HepG2 (cell line): ENCODE measurements around the gene MB. TPM values are rescaled to one million over a fixed set of nuclear protein-coding genes. Genes with fewer than 3 reads are reported as not detected.

Experiments
- GMEB2 ChIP-seq: IDR thresholded peaks from 2 replicates; pipeline ENCODE4 v1.6.1; 2016; ENCODE audit warnings: missing biosample characterization, missing genetic modification reagents, low read depth
- IRF2 ChIP-seq: IDR thresholded peaks from 2 replicates; pipeline ENCODE4 v1.6.1; 2018; ENCODE audit warnings: missing genetic modification reagents, missing compliant biosample characterization
- JARID2 ChIP-seq: sonication (generic); formaldehyde crosslinking; IDR thresholded peaks from 2 replicates; pipeline ENCODE4 v1.8.1; 2023; ENCODE audit warnings: missing genetic modification reagents, inconsistent platforms; ENCODE audit not compliant: insufficient replicate concordance
- KAT8 ChIP-seq: IDR thresholded peaks from 2 replicates; pipeline ENCODE4 v1.6.1; 2016; ENCODE audit warnings: missing genetic modification reagents, missing compliant biosample characterization
- NR3C1 ChIP-seq: sonication (generic); formaldehyde crosslinking; IDR thresholded peaks from 2 replicates; pipeline ENCODE4 v1.4.0; 2020; ENCODE audit warnings: missing genetic modification reagents
- PLRG1 ChIP-seq: fragments of 450-650 bp; conservative IDR thresholded peaks from 2 replicates; pipeline ENCODE4 v1.6.1; 2016
- RAD21 ChIP-seq: fragments of 450-650 bp; formaldehyde crosslinking; IDR thresholded peaks from 2 replicates; pipeline ENCODE4 v1.5.0; 2020; ENCODE audit warnings: mild to moderate bottlenecking
- STAT5B ChIP-seq: sonication (generic); formaldehyde crosslinking; IDR thresholded peaks from 2 replicates; pipeline ENCODE4 v1.4.0; 2020; ENCODE audit warnings: missing genetic modification reagents
- ZBTB3 ChIP-seq: sonication (generic); formaldehyde crosslinking; IDR thresholded peaks from 2 replicates; pipeline ENCODE4 v1.4.0; 2020; ENCODE audit warnings: low read depth, mild to moderate bottlenecking, moderate library complexity, missing genetic modification reagents, borderline replicate concordance
- ZNF33A ChIP-seq: sonication (generic); formaldehyde crosslinking; IDR thresholded peaks from 2 replicates; pipeline ENCODE4 v1.5.1; 2020; ENCODE audit warnings: missing genetic modification reagents, mild to moderate bottlenecking, moderate library complexity, borderline replicate concordance
- ZNF468 ChIP-seq: sonication (generic); formaldehyde crosslinking; IDR thresholded peaks from 2 replicates; pipeline ENCODE4 v1.8.0; 2022; ENCODE audit warnings: mild to moderate bottlenecking, moderate library complexity, missing genetic modification reagents
- ZNF563 ChIP-seq: sonication (generic); formaldehyde crosslinking; IDR thresholded peaks from 2 replicates; pipeline ENCODE4 v1.8.0; 2022; ENCODE audit warnings: mild to moderate bottlenecking, moderate library complexity, missing genetic modification reagents
- ZNF572 ChIP-seq: sonication (generic); formaldehyde crosslinking; IDR thresholded peaks from 2 replicates; pipeline ENCODE4 v1.5.1; 2020; ENCODE audit warnings: mild to moderate bottlenecking, missing genetic modification reagents
- ZNF577 ChIP-seq: sonication (generic); formaldehyde crosslinking; IDR thresholded peaks from 2 replicates; pipeline ENCODE4 v1.4.0; 2020; ENCODE audit warnings: mild to moderate bottlenecking, low read depth, missing genetic modification reagents, borderline replicate concordance
- ZNF766 ChIP-seq: sonication (generic); formaldehyde crosslinking; IDR thresholded peaks from 2 replicates; pipeline ENCODE4 v1.5.0; 2020; ENCODE audit warnings: missing genetic modification reagents, borderline replicate concordance
- ZNF781 ChIP-seq: sonication (generic); formaldehyde crosslinking; IDR thresholded peaks from 2 replicates; pipeline ENCODE4 v1.5.1; 2020; ENCODE audit warnings: borderline replicate concordance, mild to moderate bottlenecking, missing genetic modification reagents; ENCODE audit errors: not compliant biosample characterization
- ZNF839 ChIP-seq: sonication (generic); formaldehyde crosslinking; IDR thresholded peaks from 2 replicates; pipeline ENCODE4 v1.4.0; 2020; ENCODE audit warnings: missing genetic modification reagents, mild to moderate bottlenecking, borderline replicate concordance
- polyA plus RNA-seq, 8 experiments: library from polyadenylated mRNA; depleted of rRNA in 3 of 8; stranded (reverse) in 7 of 8; unstranded in 1 of 8; fragments of >200 nt; fragmentation: Illumina TruSeq in 4 of 8; extraction: Trizol in 4 of 8; gene quantifications; 2 replicates each; pipeline versions ENCODE4 v1.2.1 to v1.2.3, GENCODE V29; 2011 to 2016; ENCODE audit warnings: low read depth in 4 of 8, missing spikeins in 1 of 8, mixed read lengths in 1 of 8; ENCODE audit not compliant: insufficient read depth in 1 of 8
- total RNA-seq, 5 experiments: library from RNA; depleted of rRNA; stranded (reverse); fragments of >200 nt; fragmentation: Illumina TruSeq; extraction: Trizol; gene quantifications; 2 replicates each; pipeline ENCODE4 v1.2.3, GENCODE V29; 2016; ENCODE audit warnings: low read depth in 1 of 5
- TF ChIP-seq, protein P1 (sequence below): sonication (generic); formaldehyde crosslinking; IDR thresholded peaks from 2 replicates; pipeline ENCODE4 v1.5.0; 2020; ENCODE audit warnings: mild to moderate bottlenecking, missing genetic modification reagents, borderline replicate concordance
- TF ChIP-seq, protein P2 (sequence below), 2 experiments: sonication (generic) in 1 of 2; formaldehyde crosslinking in 1 of 2; IDR thresholded peaks; 2 replicates each; pipeline versions ENCODE4 v1.4.0 to v1.6.1; 2018 to 2020; ENCODE audit warnings: missing genetic modification reagents in 2 of 2, borderline replicate concordance in 1 of 2, low read depth in 1 of 2, mild to moderate bottlenecking in 1 of 2, missing biosample characterization in 1 of 2
- TF ChIP-seq, protein P3 (sequence below): sonication (generic); formaldehyde crosslinking; IDR thresholded peaks from 2 replicates; pipeline ENCODE4 v1.5.1; 2020; ENCODE audit warnings: missing genetic modification reagents, mild to moderate bottlenecking, borderline replicate concordance

Gene MB
- total and polyA plus RNA-seq, 2 of the 13 experiments (the other 11 are each of a cell fraction or from before 2014, with no cell fraction given): 0.07 TPM; not detected in 1

- TF ChIP-seq ZNF781 (CRISPR knock-in tag) (no peak), IRF2 (peak; percentile 84), ZNF33A (CRISPR knock-in tag) (no peak), ZNF572 (no peak), NR3C1 (no peak), ZNF766 (no peak), PLRG1 (no peak), ZBTB3 (CRISPR knock-in tag) (no peak), JARID2 (no peak), ZNF563 (CRISPR knock-in tag) (no peak), KAT8 (0 out of 2 replicates have a peak, but pooled peaks have one; percentile 26), ZNF839 (no peak), GMEB2 (CRISPR knock-in tag) (no peak), STAT5B (no peak), ZNF468 (CRISPR knock-in tag) (no peak), RAD21 (CRISPR knock-in tag) (no peak), ZNF577 (CRISPR knock-in tag) (no peak)
- TF ChIP-seq, protein P1, sequence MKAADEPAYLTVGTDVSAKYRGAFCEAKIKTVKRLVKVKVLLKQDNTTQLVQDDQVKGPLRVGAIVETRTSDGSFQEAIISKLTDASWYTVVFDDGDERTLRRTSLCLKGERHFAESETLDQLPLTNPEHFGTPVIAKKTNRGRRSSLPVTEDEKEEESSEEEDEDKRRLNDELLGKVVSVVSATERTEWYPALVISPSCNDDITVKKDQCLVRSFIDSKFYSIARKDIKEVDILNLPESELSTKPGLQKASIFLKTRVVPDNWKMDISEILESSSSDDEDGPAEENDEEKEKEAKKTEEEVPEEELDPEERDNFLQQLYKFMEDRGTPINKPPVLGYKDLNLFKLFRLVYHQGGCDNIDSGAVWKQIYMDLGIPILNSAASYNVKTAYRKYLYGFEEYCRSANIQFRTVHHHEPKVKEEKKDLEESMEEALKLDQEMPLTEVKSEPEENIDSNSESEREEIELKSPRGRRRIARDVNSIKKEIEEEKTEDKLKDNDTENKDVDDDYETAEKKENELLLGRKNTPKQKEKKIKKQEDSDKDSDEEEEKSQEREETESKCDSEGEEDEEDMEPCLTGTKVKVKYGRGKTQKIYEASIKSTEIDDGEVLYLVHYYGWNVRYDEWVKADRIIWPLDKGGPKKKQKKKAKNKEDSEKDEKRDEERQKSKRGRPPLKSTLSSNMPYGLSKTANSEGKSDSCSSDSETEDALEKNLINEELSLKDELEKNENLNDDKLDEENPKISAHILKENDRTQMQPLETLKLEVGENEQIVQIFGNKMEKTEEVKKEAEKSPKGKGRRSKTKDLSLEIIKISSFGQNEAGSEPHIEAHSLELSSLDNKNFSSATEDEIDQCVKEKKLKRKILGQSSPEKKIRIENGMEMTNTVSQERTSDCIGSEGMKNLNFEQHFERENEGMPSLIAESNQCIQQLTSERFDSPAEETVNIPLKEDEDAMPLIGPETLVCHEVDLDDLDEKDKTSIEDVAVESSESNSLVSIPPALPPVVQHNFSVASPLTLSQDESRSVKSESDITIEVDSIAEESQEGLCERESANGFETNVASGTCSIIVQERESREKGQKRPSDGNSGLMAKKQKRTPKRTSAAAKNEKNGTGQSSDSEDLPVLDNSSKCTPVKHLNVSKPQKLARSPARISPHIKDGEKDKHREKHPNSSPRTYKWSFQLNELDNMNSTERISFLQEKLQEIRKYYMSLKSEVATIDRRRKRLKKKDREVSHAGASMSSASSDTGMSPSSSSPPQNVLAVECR (CRISPR knock-in tag): peak; percentile 47; the same call in 1 of the 2 replicates
- TF ChIP-seq, protein P2, sequence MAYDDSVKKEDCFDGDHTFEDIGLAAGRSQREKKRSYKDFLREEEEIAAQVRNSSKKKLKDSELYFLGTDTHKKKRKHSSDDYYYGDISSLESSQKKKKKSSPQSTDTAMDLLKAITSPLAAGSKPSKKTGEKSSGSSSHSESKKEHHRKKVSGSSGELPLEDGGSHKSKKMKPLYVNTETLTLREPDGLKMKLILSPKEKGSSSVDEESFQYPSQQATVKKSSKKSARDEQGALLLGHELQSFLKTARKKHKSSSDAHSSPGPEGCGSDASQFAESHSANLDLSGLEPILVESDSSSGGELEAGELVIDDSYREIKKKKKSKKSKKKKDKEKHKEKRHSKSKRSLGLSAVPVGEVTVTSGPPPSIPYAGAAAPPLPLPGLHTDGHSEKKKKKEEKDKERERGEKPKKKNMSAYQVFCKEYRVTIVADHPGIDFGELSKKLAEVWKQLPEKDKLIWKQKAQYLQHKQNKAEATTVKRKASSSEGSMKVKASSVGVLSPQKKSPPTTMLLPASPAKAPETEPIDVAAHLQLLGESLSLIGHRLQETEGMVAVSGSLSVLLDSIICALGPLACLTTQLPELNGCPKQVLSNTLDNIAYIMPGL (CRISPR knock-in tag; IDR thresholded peaks at IDR 0.05; ENCODE audit: borderline replicate concordance in 1 of 2, low read depth in 1 of 2): no peak
- TF ChIP-seq, protein P3, sequence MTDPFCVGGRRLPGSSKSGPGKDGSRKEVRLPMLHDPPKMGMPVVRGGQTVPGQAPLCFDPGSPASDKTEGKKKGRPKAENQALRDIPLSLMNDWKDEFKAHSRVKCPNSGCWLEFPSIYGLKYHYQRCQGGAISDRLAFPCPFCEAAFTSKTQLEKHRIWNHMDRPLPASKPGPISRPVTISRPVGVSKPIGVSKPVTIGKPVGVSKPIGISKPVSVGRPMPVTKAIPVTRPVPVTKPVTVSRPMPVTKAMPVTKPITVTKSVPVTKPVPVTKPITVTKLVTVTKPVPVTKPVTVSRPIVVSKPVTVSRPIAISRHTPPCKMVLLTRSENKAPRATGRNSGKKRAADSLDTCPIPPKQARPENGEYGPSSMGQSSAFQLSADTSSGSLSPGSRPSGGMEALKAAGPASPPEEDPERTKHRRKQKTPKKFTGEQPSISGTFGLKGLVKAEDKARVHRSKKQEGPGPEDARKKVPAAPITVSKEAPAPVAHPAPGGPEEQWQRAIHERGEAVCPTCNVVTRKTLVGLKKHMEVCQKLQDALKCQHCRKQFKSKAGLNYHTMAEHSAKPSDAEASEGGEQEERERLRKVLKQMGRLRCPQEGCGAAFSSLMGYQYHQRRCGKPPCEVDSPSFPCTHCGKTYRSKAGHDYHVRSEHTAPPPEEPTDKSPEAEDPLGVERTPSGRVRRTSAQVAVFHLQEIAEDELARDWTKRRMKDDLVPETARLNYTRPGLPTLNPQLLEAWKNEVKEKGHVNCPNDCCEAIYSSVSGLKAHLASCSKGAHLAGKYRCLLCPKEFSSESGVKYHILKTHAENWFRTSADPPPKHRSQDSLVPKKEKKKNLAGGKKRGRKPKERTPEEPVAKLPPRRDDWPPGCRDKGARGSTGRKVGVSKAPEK (CRISPR knock-in tag): no peak
Measured at GRCh38 chr22:35642305-35642741, 25.2 kb upstream of the MB start (continued).
